ENCODE measurements around the gene PAX8. TPM values are rescaled to one million over a fixed set of nuclear protein-coding genes. Genes with fewer than 3 reads are reported as not detected.
"Not testable (repeated sequence)": the region's sequence is repeated elsewhere in the genome, so short reads cannot be mapped to it uniquely, and the experiment has no call there.

Gene PAX8
- 2.4 TPM in 2 replicates for total RNA-seq (2022)
- percentile 27 among the genes with signal in this experiment for Bru-seq, nascent RNA
- BruChase-seq, experiment 1, labeled RNA remaining after a 6-hour chase, result percentile 38 among the genes with signal in this experiment
- BruChase-seq, experiment 2, labeled RNA remaining after a 2-hour chase, result percentile 29 among the genes with signal in this experiment
- long read RNA-seq, result 0 reads

DNA sequence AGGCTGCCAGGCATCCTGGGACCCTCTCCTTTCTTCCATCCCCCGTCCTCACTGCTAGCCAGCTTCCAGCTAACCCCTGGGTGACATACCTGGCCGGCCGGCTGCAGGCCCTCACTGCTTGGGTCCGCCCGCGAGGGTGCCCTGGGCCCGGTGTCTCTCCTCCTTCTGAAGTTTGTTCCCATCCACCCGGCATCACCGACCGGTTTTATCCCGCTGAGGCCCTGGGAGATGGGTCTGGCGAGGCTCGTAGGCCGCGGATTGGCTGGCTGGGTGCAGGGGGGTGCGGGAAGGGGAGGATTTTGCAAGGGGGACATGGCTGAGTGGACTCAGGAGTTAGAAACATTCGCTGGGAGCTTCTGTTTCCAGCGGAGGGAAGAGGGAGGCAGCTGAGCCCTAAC lies at the start of gene PAX8:
Gene PAX8 (minus strand): TSS at position 180 of the 398 bp plus-strand sequence. CDS start 527 bp downstream, outside the sequence.
- Mint-ChIP-seq H3K9me3 (ENCODE audit: unreplicated experiment) (no peaks in the 10 kb centered on the region), H3K36me3 (ENCODE audit: insufficient read depth, unreplicated experiment) (no peaks in the 10 kb centered on the region), H3K4me1 (ENCODE audit: insufficient read depth, unreplicated experiment) (peaks cover 25% of the 10 kb centered on the region), H3K27me3 (ENCODE audit: insufficient read depth, unreplicated experiment) (peaks cover 12% of the 10 kb centered on the region), H3K27ac (ENCODE audit: low read depth, unreplicated experiment) (no peak within 1 kb of the TSS), H3K4me3 (ENCODE audit: unreplicated experiment) (no peak within 1 kb of the TSS)
- POLR2A ChIA-PET, result no interaction called here
- intact Hi-C loops (cut with micrococcal nuclease), result no loop called here
- TF ChIP-seq, protein P1, sequence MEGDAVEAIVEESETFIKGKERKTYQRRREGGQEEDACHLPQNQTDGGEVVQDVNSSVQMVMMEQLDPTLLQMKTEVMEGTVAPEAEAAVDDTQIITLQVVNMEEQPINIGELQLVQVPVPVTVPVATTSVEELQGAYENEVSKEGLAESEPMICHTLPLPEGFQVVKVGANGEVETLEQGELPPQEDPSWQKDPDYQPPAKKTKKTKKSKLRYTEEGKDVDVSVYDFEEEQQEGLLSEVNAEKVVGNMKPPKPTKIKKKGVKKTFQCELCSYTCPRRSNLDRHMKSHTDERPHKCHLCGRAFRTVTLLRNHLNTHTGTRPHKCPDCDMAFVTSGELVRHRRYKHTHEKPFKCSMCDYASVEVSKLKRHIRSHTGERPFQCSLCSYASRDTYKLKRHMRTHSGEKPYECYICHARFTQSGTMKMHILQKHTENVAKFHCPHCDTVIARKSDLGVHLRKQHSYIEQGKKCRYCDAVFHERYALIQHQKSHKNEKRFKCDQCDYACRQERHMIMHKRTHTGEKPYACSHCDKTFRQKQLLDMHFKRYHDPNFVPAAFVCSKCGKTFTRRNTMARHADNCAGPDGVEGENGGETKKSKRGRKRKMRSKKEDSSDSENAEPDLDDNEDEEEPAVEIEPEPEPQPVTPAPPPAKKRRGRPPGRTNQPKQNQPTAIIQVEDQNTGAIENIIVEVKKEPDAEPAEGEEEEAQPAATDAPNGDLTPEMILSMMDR (IDR thresholded peaks at IDR 0.05; ENCODE audit: unreplicated experiment), result no peak
- BruUV-seq (replicated peaks), result no TSS peak
- CTCF ChIA-PET, result interaction anchor here (0.6 to 1.0 kb wide), 3 partner anchors 26 to 48 kb away, joined by 3 to 4 read pairs (median 3); no protein-coding TSS in a partner anchor
- no peak for DNase-seq (ENCODE audit: unreplicated experiment)

DNA sequence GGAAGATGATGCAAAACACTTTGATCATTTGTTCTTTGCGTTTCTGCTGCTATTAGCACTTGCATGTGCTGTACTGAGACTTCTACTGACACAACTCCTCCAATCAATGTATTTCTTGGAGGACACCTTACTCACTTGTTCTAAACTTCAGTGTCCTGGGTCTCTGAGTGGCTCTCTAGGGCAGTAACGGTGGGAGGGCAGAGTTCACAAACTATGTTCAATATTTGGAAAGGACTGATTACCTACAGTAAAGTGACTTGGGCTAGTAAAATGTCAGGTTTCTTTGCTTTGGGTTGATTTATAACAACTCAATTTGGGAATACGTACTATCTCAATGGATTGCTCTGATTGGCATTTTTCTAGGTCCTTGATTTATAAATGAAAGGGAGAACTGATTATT lies 49.3 kb upstream of the PAX8 start:
- H3K27ac Mint-ChIP-seq (ENCODE audit: low read depth, unreplicated experiment), result no peak overlapping the region
- H3K36me3 Mint-ChIP-seq (ENCODE audit: insufficient read depth, unreplicated experiment), result peaks cover 7% of the 10 kb centered on the region
- H3K4me1 Mint-ChIP-seq (ENCODE audit: insufficient read depth, unreplicated experiment), result peaks cover 52% of the 10 kb centered on the region
- H3K9me3 Mint-ChIP-seq (ENCODE audit: unreplicated experiment), result no peaks in the 10 kb centered on the region
- H3K4me3 Mint-ChIP-seq (ENCODE audit: unreplicated experiment), result peak overlapping the region; percentile 48
- no TSS peak for BruUV-seq (replicated peaks)
- TF ChIP-seq, protein P1 (IDR thresholded peaks at IDR 0.05; ENCODE audit: unreplicated experiment), result no peak
- no peaks in the 10 kb centered on the region for H3K27me3 Mint-ChIP-seq (ENCODE audit: insufficient read depth, unreplicated experiment)
- intact Hi-C loops (cut with micrococcal nuclease), result loop anchor here (2.0 kb wide), 1 partner anchor 43 kb away; no protein-coding TSS in a partner anchor
- ChIA-PET POLR2A (interaction anchor here (1.0 to 2.1 kb wide), 4 partner anchors 42 to 87 kb away, joined by 3 to 19 read pairs (median 6); no protein-coding TSS in a partner anchor), CTCF (interaction anchor here (1.3 kb wide), 1 partner anchor 79 kb away, joined by 6 read pairs; no protein-coding TSS in a partner anchor)
- no peak for DNase-seq (ENCODE audit: unreplicated experiment)

DNA sequence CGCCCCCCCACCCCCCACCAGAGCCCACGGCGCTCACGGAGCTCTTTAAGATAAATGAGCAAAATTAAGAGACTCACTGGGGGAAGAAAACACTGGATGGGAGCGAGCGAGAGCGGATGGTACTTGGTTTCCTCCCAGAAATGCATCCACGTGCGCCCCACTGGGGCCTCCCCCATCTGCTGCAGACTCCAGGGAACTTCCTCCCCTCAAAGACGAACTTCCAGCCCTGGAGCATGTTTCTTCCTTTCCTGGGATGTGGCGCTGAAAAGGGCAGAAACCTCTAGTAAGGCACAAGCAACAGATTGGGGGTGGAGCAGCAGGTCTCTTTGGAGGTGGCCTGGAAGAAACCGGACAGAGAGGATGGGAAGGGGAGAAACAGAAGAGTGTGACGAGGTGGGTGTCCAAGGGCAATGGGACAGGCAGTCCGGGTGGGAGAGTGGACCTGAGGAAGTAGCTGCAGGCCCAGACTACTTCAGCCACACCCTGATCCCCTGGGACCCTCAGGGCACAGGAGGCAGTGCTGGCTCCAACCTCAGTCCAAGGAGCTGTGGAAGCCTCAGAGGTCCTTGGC lies 46.5 kb upstream of the PAX8 start:
- POLR2A ChIA-PET, result interaction anchor here (1.5 to 1.7 kb wide), 3 partner anchors 15 to 84 kb away, joined by 6 to 9 read pairs (median 7); no protein-coding TSS in a partner anchor
- TSS peak; percentile 42 for BruUV-seq (replicated peaks)

DNA sequence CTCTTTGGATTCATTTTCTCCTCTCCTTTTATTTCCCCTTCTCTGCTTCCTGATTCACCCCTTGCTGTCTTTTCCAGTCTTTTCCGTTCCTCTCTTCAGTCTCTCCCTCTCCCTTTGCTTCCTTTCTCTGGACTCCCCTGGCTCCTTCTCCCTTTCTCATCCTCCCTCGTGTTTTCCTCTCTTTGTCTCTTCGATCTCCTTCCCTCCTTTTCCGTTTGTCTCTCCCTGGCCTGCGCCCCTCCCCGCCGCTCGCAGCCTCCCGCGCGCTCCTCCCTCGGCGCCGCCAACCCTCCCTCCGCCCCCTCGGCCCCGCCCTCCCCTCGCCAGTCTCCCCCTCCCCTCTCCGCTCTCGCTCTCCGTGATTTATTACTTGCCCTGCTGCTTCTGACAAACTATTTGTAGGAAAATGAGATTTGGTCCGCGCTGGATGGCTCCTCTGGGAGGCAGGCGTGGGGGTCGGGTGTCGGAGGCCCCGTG lies 46.0 kb upstream of the PAX8 start:
- ChIA-PET POLR2A (interaction anchor here (1.7 kb wide), 1 partner anchor 84 kb away, joined by 9 read pairs; no protein-coding TSS in a partner anchor), CTCF (no interaction called here)
- peaks cover 7% of the 10 kb centered on the region for H3K36me3 Mint-ChIP-seq (ENCODE audit: insufficient read depth, unreplicated experiment)
- BruUV-seq (replicated peaks), result no TSS peak
- H3K4me1 Mint-ChIP-seq (ENCODE audit: insufficient read depth, unreplicated experiment), result peaks cover 35% of the 10 kb centered on the region
- TF ChIP-seq, protein P1 (IDR thresholded peaks at IDR 0.05; ENCODE audit: unreplicated experiment), result no peak
- no peaks in the 10 kb centered on the region for H3K9me3 Mint-ChIP-seq (ENCODE audit: unreplicated experiment)
- intact Hi-C loops (cut with micrococcal nuclease), result loop anchor here (2.0 kb wide), 1 partner anchor 76 kb away; no protein-coding TSS in a partner anchor
- H3K27ac Mint-ChIP-seq (ENCODE audit: low read depth, unreplicated experiment), result peak overlapping the region; percentile 21
- DNase-seq (ENCODE audit: unreplicated experiment), result peak; percentile 71
- no peaks in the 10 kb centered on the region for H3K27me3 Mint-ChIP-seq (ENCODE audit: insufficient read depth, unreplicated experiment)
- H3K4me3 Mint-ChIP-seq (ENCODE audit: unreplicated experiment), result peak overlapping the region; percentile 91

More for the DNA sequence above, 46.5 kb upstream of the PAX8 start:
- Mint-ChIP-seq H3K27ac (ENCODE audit: low read depth, unreplicated experiment) (peak overlapping the region; percentile 21), H3K4me1 (ENCODE audit: insufficient read depth, unreplicated experiment) (peaks cover 40% of the 10 kb centered on the region), H3K4me3 (ENCODE audit: unreplicated experiment) (peak overlapping the region; percentile 91)
- H3K9me3 Mint-ChIP-seq (ENCODE audit: unreplicated experiment); H3K36me3 Mint-ChIP-seq (ENCODE audit: insufficient read depth, unreplicated experiment); H3K27me3 Mint-ChIP-seq (ENCODE audit: insufficient read depth, unreplicated experiment): not testable (repeated sequence)
- intact Hi-C loops (cut with micrococcal nuclease), result loop anchor here (2.0 kb wide), 1 partner anchor 76 kb away; no protein-coding TSS in a partner anchor
- DNase-seq (ENCODE audit: unreplicated experiment), result peak; percentile 37
- CTCF ChIA-PET, result interaction anchor here (1.2 kb wide), 1 partner anchor 12 kb away, joined by 3 read pairs; no protein-coding TSS in a partner anchor

DNA sequence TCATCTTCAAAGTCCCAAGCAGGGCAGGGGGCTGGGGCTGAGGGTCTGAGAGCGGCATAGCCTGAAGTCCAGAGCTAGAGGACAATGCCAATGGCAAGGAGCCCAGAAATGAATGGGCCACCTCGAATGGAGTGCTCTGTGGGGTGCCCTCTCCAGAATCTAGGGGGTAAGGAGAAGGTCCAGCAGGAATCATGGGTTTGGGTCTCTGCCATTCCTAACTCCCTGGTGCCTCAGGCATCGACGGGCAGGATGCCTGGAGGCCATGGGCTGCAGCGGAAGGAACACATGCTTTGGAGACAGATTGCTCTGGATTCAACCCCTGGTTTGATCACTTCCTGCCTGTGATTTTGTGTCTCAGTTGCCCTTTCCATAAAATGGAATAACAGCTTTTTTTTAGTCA lies 44.4 kb upstream of the PAX8 start:
- intact Hi-C loops (cut with micrococcal nuclease), result not testable (repeated sequence)
- peaks cover 19% of the 10 kb centered on the region for H3K4me1 Mint-ChIP-seq (ENCODE audit: insufficient read depth, unreplicated experiment)
- CTCF ChIA-PET, result interaction anchor here (0.6 to 1.7 kb wide), 6 partner anchors 8 to 82 kb away, joined by 3 to 4 read pairs (median 3); no protein-coding TSS in a partner anchor

DNA sequence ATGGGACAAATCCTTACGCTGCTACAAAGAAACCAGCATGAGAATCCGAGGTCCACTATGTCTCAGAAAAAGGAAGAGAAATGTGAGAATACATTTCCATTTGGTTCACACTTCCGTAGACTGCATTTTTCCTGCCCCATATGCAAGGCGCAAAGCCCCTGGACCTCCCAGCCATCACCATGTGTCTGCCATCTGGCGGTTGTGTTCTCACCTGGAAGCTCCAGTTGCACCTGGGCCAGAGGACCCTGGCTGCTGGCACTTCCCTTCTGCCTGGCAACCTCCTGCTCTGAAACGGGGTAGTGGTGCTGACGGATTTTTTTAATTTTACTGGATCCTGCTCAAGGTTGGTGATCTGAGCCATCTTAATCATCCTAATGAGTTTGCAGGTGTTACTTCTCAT lies 41.4 kb upstream of the PAX8 start:
- H3K36me3 Mint-ChIP-seq (ENCODE audit: insufficient read depth, unreplicated experiment); intact Hi-C loops (cut with micrococcal nuclease); H3K27me3 Mint-ChIP-seq (ENCODE audit: insufficient read depth, unreplicated experiment); POLR2A ChIA-PET; BruUV-seq (replicated peaks); H3K4me3 Mint-ChIP-seq (ENCODE audit: unreplicated experiment); H3K9me3 Mint-ChIP-seq (ENCODE audit: unreplicated experiment); DNase-seq (ENCODE audit: unreplicated experiment); H3K27ac Mint-ChIP-seq (ENCODE audit: low read depth, unreplicated experiment): not testable (repeated sequence)
- CTCF ChIA-PET, result interaction anchor here (0.6 kb wide), 1 partner anchor 153 kb away, joined by 3 read pairs; no protein-coding TSS in a partner anchor
- peaks cover 16% of the 10 kb centered on the region for H3K4me1 Mint-ChIP-seq (ENCODE audit: insufficient read depth, unreplicated experiment)

More for the DNA sequence above, 44.4 kb upstream of the PAX8 start:
- H3K27me3 Mint-ChIP-seq (ENCODE audit: insufficient read depth, unreplicated experiment); H3K27ac Mint-ChIP-seq (ENCODE audit: low read depth, unreplicated experiment); H3K36me3 Mint-ChIP-seq (ENCODE audit: insufficient read depth, unreplicated experiment); POLR2A ChIA-PET; DNase-seq (ENCODE audit: unreplicated experiment); H3K9me3 Mint-ChIP-seq (ENCODE audit: unreplicated experiment); BruUV-seq (replicated peaks); H3K4me3 Mint-ChIP-seq (ENCODE audit: unreplicated experiment): not testable (repeated sequence)
